B cell (primary cell): ENCODE data around the gene RBKS. TPM values are rescaled to one million over a fixed set of nuclear protein-coding genes. Genes with fewer than 3 reads are reported as not detected.
A peak's percentile ranks its signal among the peaks of the same experiment; 100 is the strongest.

Source experiments
- ATAC-seq: fragments of 200-7000 bp; cut with Tn5 transposase; one replicate; pipeline ENCODE4 v1.10.0; 2021; ENCODE audit warnings: low read depth, mild to moderate bottlenecking, moderate number of reproducible peaks, moderate library complexity
- CTCF ChIA-PET: fragments of 350-600 bp; sonication (Branson Sonifier 250); formaldehyde crosslinking; loops from one replicate; lab custom pipeline; 2021; ENCODE audit warnings: antibody characterized with exemption, inconsistent platforms; lab: Charles Lee
- POLR2A ChIA-PET: fragments of 350-600 bp; sonication (Branson Sonifier 250); formaldehyde crosslinking; loops from one replicate; lab custom pipeline; 2021; ENCODE audit warnings: antibody characterized with exemption; lab: Charles Lee
- DNase-seq: peaks from one replicate; pipeline ENCODE4 v3.0.0; 2013
- H2AFZ ChIP-seq: 2 replicates; pipeline ENCODE4 v1.6.1; 2012; ENCODE audit warnings: mild to moderate bottlenecking, low read depth, low read length; ENCODE audit not compliant: insufficient read depth, poor library complexity, severe bottlenecking
- H3K27ac ChIP-seq, 2 donors: 1 replicate in 1 of 2; 2 replicates in 1 of 2; pipeline ENCODE4 v1.5.1; 2012 to 2013; ENCODE audit warnings: low read length in 2 of 2, mild to moderate bottlenecking in 2 of 2, moderate library complexity in 1 of 2
- H3K27me3 ChIP-seq, 4 experiments: fragments of 200-600 bp in 1 of 4; sonication (generic) in 1 of 4; replicated peaks in 1 of 4; 1 replicate in 2 of 4; 2 replicates in 2 of 4; pipeline versions ENCODE4 v1.6.1 to v1.7.0; 2013 to 2016; ENCODE audit warnings: low read length in 3 of 4, mild to moderate bottlenecking in 2 of 4, mixed read lengths in 1 of 4, moderate library complexity in 1 of 4; ENCODE audit not compliant: insufficient read depth in 4 of 4, control insufficient read depth in 3 of 4; ENCODE audit errors: control extremely low read depth in 1 of 4
- H3K36me3 ChIP-seq, 2 experiments: replicated peaks in 1 of 2; 1 replicate in 1 of 2; 2 replicates in 1 of 2; pipeline versions ENCODE4 v1.6.1 to v1.7.1; 2013; ENCODE audit warnings: low read length in 1 of 2; ENCODE audit not compliant: insufficient read depth in 2 of 2, control insufficient read depth in 1 of 2; ENCODE audit errors: control extremely low read depth in 1 of 2, extremely low read depth in 1 of 2
- H3K4me1 ChIP-seq, 2 donors: fragments of 200-600 bp in 1 of 2; sonication (generic) in 1 of 2; 1 replicate in 1 of 2; 2 replicates in 1 of 2; pipeline versions ENCODE4 v1.5.1 to v1.6.1; 2013 to 2017; ENCODE audit warnings: low read length in 2 of 2; ENCODE audit not compliant: control insufficient read depth in 2 of 2, insufficient read depth in 2 of 2
- H3K4me2 ChIP-seq: replicated peaks from 2 replicates; pipeline ENCODE3; 2012; ENCODE audit warnings: mild to moderate bottlenecking, low read depth, low read length; ENCODE audit not compliant: poor library complexity, severe bottlenecking
- H3K4me3 ChIP-seq, 5 experiments: fragments of 200-600 bp in 1 of 5; sonication (generic) in 1 of 5; 1 replicate in 3 of 5; 2 replicates in 2 of 5; pipeline versions ENCODE4 v1.5.1 to v1.7.0; 2011 to 2016; ENCODE audit warnings: low read length in 4 of 5, mild to moderate bottlenecking in 4 of 5, low read depth in 2 of 5, control low read depth in 1 of 5, moderate library complexity in 1 of 5; ENCODE audit not compliant: insufficient read depth in 1 of 5; ENCODE audit errors: control extremely low read depth in 1 of 5, extremely low read depth in 1 of 5
- H3K79me2 ChIP-seq: fragments of 200-600 bp; sonication (generic); one replicate; pipeline ENCODE4 v1.6.0; 2016; ENCODE audit warnings: low read length; ENCODE audit not compliant: control insufficient read depth, insufficient read depth
- H3K9ac ChIP-seq: fragments of 200-600 bp; sonication (generic); 2 replicates; pipeline ENCODE4 v1.6.1; 2017; ENCODE audit warnings: mild to moderate bottlenecking, low read length, moderate library complexity
- H3K9me3 ChIP-seq, 3 donors: one replicate each; pipeline versions ENCODE4 v1.6.1 to v1.7.1; 2013; ENCODE audit warnings: low read length in 2 of 3; ENCODE audit not compliant: control insufficient read depth in 2 of 3, insufficient read depth in 1 of 3; ENCODE audit errors: control extremely low read depth in 1 of 3
- H4K20me1 ChIP-seq: 2 replicates; pipeline ENCODE4 v1.6.0; 2012; ENCODE audit warnings: mild to moderate bottlenecking, low read length; ENCODE audit not compliant: insufficient read depth, control insufficient read depth, poor library complexity, severe bottlenecking
- H3K27ac Mint-ChIP-seq: one replicate; pipeline ENCODE4 v1.8.0; 2021; ENCODE audit warnings: mixed read lengths
- H3K27me3 Mint-ChIP-seq: one replicate; pipeline ENCODE4 v1.8.0; 2021; ENCODE audit warnings: mixed read lengths
- H3K4me1 Mint-ChIP-seq: one replicate; pipeline ENCODE4 v1.8.0; 2021; ENCODE audit warnings: mixed read lengths
- H3K4me3 Mint-ChIP-seq: one replicate; pipeline ENCODE4 v1.8.0; 2021; ENCODE audit warnings: mixed read lengths
- H3K9me3 Mint-ChIP-seq: one replicate; pipeline ENCODE4 v1.8.0; 2022; ENCODE audit warnings: mixed read lengths; ENCODE audit not compliant: insufficient read depth
- EZH2 ChIP-seq: IDR thresholded peaks from 2 replicates; pipeline ENCODE4 v1.6.1; 2012; ENCODE audit warnings: borderline replicate concordance, low read depth, mild to moderate bottlenecking, moderate library complexity, low read length; ENCODE audit not compliant: insufficient read depth, poor library complexity, severe bottlenecking
- WGBS: methylation state at CpG from one replicate; pipeline ENCODE4 v1.1.5; 2013; ENCODE audit warnings: missing lambda C conversion rate; ENCODE audit not compliant: insufficient coverage; 5-methylcytosine and 5-hydroxymethylcytosine counted together
- intact Hi-C: fragments of 100-400 bp; cut with micrococcal nuclease; formaldehyde crosslinking; loops from one replicate; pipeline ENCODE4 v1.10.0; 2022
- polyA plus RNA-seq: library from polyadenylated mRNA; depleted of rRNA; stranded (reverse); fragments of >200 nt; gene quantifications from 2 replicates; pipeline ENCODE4 v1.2.3, GENCODE V29; 2012
- total RNA-seq, 2 donors: library from RNA; stranded (reverse); fragments of 120-200 nt in 1 of 2; gene quantifications; 1 replicate in 1 of 2; 2 replicates in 1 of 2; pipeline versions ENCODE4 v1.2.3 to v1.2.4, GENCODE V29; 2013 to 2022
- TF ChIP-seq, protein P1 (sequence below): fragments of 200-600 bp; IDR thresholded peaks from one replicate; pipeline ENCODE4 v1.8.0; 2022; ENCODE audit warnings: antibody characterized with exemption, mild to moderate bottlenecking

Gene RBKS
- total and polyA plus RNA-seq, 2 donors (not counting 1 experiment from before 2014, with no cell fraction given), result 6.4 to 9.2 TPM

DNA sequence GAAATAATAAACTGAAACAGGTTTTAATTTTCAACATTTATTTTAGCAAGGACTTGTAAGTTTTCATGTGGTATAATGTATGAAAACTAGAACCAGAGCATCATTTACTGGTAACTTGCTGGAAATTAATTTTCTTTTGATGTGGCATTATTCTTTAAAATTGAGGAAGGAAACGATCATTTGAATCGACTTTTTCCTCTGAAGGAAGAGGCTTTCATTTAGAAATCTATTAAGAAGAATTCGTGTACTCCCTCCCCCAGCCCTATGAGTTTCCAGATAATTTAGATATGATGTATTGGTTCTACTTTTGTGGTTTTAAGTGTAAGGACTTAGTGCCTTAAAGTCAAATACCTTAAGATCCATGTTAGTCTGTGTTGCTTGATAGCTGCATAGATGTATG is 2.8 kb upstream of the RBKS start:
- peak; percentile 19 for DNase-seq

DNA sequence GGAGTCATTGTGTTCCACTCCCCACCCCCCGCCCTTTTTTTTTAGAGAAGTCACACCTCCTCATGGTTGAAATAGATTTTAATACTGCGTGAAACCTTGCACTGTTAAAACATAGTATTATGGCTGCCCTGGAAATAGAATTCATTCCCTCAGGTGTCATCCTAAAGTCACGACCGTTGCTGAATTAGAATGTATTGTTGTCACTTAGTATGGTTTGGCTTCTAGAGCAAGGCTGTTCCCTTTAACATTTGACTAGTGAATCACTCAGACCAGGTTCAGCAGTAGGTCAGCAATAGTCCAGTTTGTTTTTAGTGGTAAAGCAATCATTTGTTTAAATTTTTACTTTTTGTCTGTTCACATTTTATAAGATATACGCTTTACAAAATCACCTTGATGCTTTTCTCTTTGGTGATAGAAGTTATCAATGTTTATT is 1.5 kb upstream of the RBKS start:
- Histone ChIP-seq H3K9me3 (no peaks in the 10 kb centered on the region), H3K79me2 (peaks cover 30% of the 10 kb centered on the region), H4K20me1 (no peaks in the 10 kb centered on the region), H3K27me3 (no peaks in the 10 kb centered on the region), H3K27ac (peak overlapping the region; percentile 99), H3K36me3 (peaks cover 6 to 12% of the 10 kb centered on the region in 2 experiments), H3K4me3 (peak overlapping the region in 2 of 5 experiments; percentile 83 to 93), H3K9ac (peak overlapping the region; percentile 98), H3K4me2 (peak overlapping the region; percentile 92), H3K4me1 (peaks cover 14 to 18% of the 10 kb centered on the region in 2 donors), H2AFZ (peak overlapping the region; percentile 6)
- 80% methylated on average over 1 of the region's 5 CpGs for whole genome bisulfite sequencing
- Mint-ChIP-seq H3K27ac (peak overlapping the region; percentile 100), H3K9me3 (no peaks in the 10 kb centered on the region), H3K4me1 (peaks cover 62% of the 10 kb centered on the region), H3K27me3 (peaks cover 3% of the 10 kb centered on the region), H3K4me3 (peak overlapping the region; percentile 100)
- intact Hi-C loops, result loop anchor here (2.0 to 10.0 kb wide), 4 partner anchors 23 to 1107 kb away; partner anchors contain the start of genes CENPA, PPP1CB and WDR43
- TF ChIP-seq EZH2, result no peak
- TF ChIP-seq, protein P1, sequence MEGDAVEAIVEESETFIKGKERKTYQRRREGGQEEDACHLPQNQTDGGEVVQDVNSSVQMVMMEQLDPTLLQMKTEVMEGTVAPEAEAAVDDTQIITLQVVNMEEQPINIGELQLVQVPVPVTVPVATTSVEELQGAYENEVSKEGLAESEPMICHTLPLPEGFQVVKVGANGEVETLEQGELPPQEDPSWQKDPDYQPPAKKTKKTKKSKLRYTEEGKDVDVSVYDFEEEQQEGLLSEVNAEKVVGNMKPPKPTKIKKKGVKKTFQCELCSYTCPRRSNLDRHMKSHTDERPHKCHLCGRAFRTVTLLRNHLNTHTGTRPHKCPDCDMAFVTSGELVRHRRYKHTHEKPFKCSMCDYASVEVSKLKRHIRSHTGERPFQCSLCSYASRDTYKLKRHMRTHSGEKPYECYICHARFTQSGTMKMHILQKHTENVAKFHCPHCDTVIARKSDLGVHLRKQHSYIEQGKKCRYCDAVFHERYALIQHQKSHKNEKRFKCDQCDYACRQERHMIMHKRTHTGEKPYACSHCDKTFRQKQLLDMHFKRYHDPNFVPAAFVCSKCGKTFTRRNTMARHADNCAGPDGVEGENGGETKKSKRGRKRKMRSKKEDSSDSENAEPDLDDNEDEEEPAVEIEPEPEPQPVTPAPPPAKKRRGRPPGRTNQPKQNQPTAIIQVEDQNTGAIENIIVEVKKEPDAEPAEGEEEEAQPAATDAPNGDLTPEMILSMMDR, result no peak
- no peak for ATAC-seq
- ChIA-PET POLR2A (interaction anchor here (0.7 to 2.0 kb wide), 3 partner anchors 430 to 501 kb away, joined by 3 to 15 read pairs (median 6); partner anchors contain the start of gene FOSL2), CTCF (no interaction called here)
- no peak for DNase-seq

More for the DNA sequence above, 2.8 kb upstream of the RBKS start:
- peaks cover 33% of the 10 kb centered on the region for H3K79me2 ChIP-seq
- peaks cover 3% of the 10 kb centered on the region for H3K27me3 Mint-ChIP-seq
- no peak overlapping the region for H3K9ac ChIP-seq
- H3K9me3 Mint-ChIP-seq, result no peaks in the 10 kb centered on the region
- CTCF ChIA-PET, result no interaction called here
- H3K4me1 Mint-ChIP-seq, result peaks cover 68% of the 10 kb centered on the region
- POLR2A ChIA-PET, result interaction anchor here (0.5 kb wide), 1 partner anchor 8 kb away, joined by 4 read pairs; no protein-coding TSS in a partner anchor
- H3K4me2 ChIP-seq, result no peak overlapping the region
- no peak overlapping the region for H3K27ac Mint-ChIP-seq
- no CpG with 5 or more reads among the region's 3 CpGs for WGBS
- H2AFZ ChIP-seq, result no peak overlapping the region
- no peaks in the 10 kb centered on the region for H3K27me3 ChIP-seq
- H3K4me1 ChIP-seq, result peaks cover 20 to 22% of the 10 kb centered on the region in 2 donors
- TF ChIP-seq, protein P1, result no peak
- TF ChIP-seq EZH2, result no peak
- no peaks in the 10 kb centered on the region for H4K20me1 ChIP-seq
- H3K4me3 ChIP-seq, result no peak overlapping the region
- peak overlapping the region; percentile 23 for H3K4me3 Mint-ChIP-seq
- intact Hi-C loops, result loop anchor here (5.0 to 10.0 kb wide), 2 partner anchors 859 to 1108 kb away; partner anchors contain the start of genes CENPA and PPP1CB
- no peak overlapping the region for H3K27ac ChIP-seq
- H3K36me3 ChIP-seq, result peaks cover 8 to 18% of the 10 kb centered on the region in 2 experiments
- no peak for ATAC-seq
- H3K9me3 ChIP-seq, result no peaks in the 10 kb centered on the region
